Endothelial cell of umbilical vein (primary cell): Measurements from ENCODE around the gene PCDHGA5. TPM values are rescaled to one million over a fixed set of nuclear protein-coding genes. Genes with fewer than 3 reads are reported as not detected.

Source experiments
- BruUV-seq: library from RNA; stranded (reverse); fragments of 400-500 nt; replicated peaks from 2 replicates; lab custom pipeline; 2021; lab: Mats Ljungman, UMichigan
- CTCF ChIA-PET: fragments of 300-600, 350-600 bp; sonication (Branson Sonifier 250); formaldehyde crosslinking; loops from one replicate; lab custom pipeline; 2021; ENCODE audit warnings: antibody characterized with exemption, inconsistent platforms; lab: Charles Lee
- POLR2A ChIA-PET: fragments of 300-600, 350-600 bp; sonication (Branson Sonifier 250); formaldehyde crosslinking; loops from one replicate; lab custom pipeline; 2021; ENCODE audit warnings: antibody characterized with exemption, inconsistent platforms; lab: Charles Lee
- DNase-seq: peaks from one replicate; pipeline ENCODE4 v3.0.0-alpha.2; 2011; ENCODE audit warnings: low read depth, low spot score
- FAIRE-seq: peaks from 2 replicates; lab custom pipeline; 2011; peaks lifted over from hg19 to GRCh38; lab: Jason Lieb, UNC
- H2AFZ ChIP-seq: 2 replicates; pipeline ENCODE4 v1.6.0; 2012; ENCODE audit warnings: low read depth, low read length, control low read depth, inconsistent platforms
- H3K27ac ChIP-seq: 2 replicates; pipeline ENCODE4 v1.5.1; 2011; ENCODE audit warnings: low read depth, mild to moderate bottlenecking, control low read depth, low read length, moderate library complexity; ENCODE audit not compliant: insufficient read depth
- H3K27me3 ChIP-seq, 2 experiments: 2 replicates each; pipeline versions ENCODE4 v1.6.0 to v1.6.1; 2011; ENCODE audit warnings: low read length in 2 of 2, mixed read lengths in 1 of 2; ENCODE audit not compliant: control insufficient read depth in 2 of 2, insufficient read depth in 2 of 2
- H3K36me3 ChIP-seq, 2 experiments: 2 replicates in 1 of 2; 3 replicates in 1 of 2; pipeline ENCODE4 v1.5.1; 2011; ENCODE audit warnings: low read length in 2 of 2, mild to moderate bottlenecking in 1 of 2, moderate library complexity in 1 of 2; ENCODE audit not compliant: control insufficient read depth in 2 of 2, insufficient read depth in 2 of 2; ENCODE audit errors: extremely low read depth in 1 of 2
- H3K4me1 ChIP-seq: 3 replicates; pipeline ENCODE4 v1.5.1; 2011; ENCODE audit warnings: mild to moderate bottlenecking, low read length; ENCODE audit not compliant: control insufficient read depth, insufficient read depth; ENCODE audit errors: extremely low read depth
- H3K4me2 ChIP-seq: 2 replicates; pipeline ENCODE4 v1.6.1; 2011; ENCODE audit warnings: low read length, control low read depth, mixed read lengths; ENCODE audit not compliant: insufficient read depth
- H3K4me3 ChIP-seq, 3 experiments: fragments of 200-600 bp in 1 of 3; sonication (generic), shearing (Covaris generic) in 1 of 3; replicated peaks in 1 of 3; 2 replicates each; pipeline ENCODE4 v1.5.1; 2011 to 2016; ENCODE audit warnings: control low read depth in 3 of 3, low read length in 3 of 3, mild to moderate bottlenecking in 2 of 3, inconsistent platforms in 1 of 3, low read depth in 1 of 3, moderate library complexity in 1 of 3; ENCODE audit not compliant: insufficient read depth in 1 of 3
- H3K79me2 ChIP-seq: 2 replicates; pipeline ENCODE4 v1.6.0; 2012; ENCODE audit warnings: low read length, inconsistent platforms; ENCODE audit not compliant: control insufficient read depth, insufficient read depth
- H3K9ac ChIP-seq: replicated peaks from 2 replicates; pipeline ENCODE3; 2011; ENCODE audit warnings: low read length, control low read depth; ENCODE audit not compliant: insufficient read depth; ENCODE audit errors: extremely low read depth
- H3K9me1 ChIP-seq: replicated peaks from 3 replicates; pipeline ENCODE4 v1.6.0; 2011; ENCODE audit warnings: mild to moderate bottlenecking, low read length; ENCODE audit not compliant: control insufficient read depth, insufficient read depth; ENCODE audit errors: extremely low read depth
- H3K9me3 ChIP-seq: replicated peaks from 2 replicates; pipeline ENCODE4 v1.5.1; 2012; ENCODE audit warnings: low read length, inconsistent platforms; ENCODE audit not compliant: control insufficient read depth, insufficient read depth
- H4K20me1 ChIP-seq: replicated peaks from 2 replicates; pipeline ENCODE3; 2011; ENCODE audit warnings: mild to moderate bottlenecking, low read length; ENCODE audit not compliant: control insufficient read depth, insufficient read depth; ENCODE audit errors: extremely low read depth
- EZH2 ChIP-seq: IDR thresholded peaks from 2 replicates; pipeline ENCODE4 v1.6.1; 2012; ENCODE audit warnings: borderline replicate concordance, low read depth, mild to moderate bottlenecking, moderate library complexity, low read length, inconsistent platforms; ENCODE audit not compliant: severe bottlenecking
- FOS ChIP-seq: IDR thresholded peaks from 2 replicates; pipeline ENCODE4 v1.6.1; 2011; ENCODE audit warnings: mild to moderate bottlenecking, low read length, moderate library complexity, borderline replicate concordance; ENCODE audit not compliant: insufficient read depth
- GATA2 ChIP-seq: IDR thresholded peaks from 2 replicates; pipeline ENCODE4 v1.7.0; 2011; ENCODE audit warnings: low read depth, mild to moderate bottlenecking, moderate library complexity, mixed read lengths, low read length; ENCODE audit not compliant: insufficient read length, insufficient read depth
- JUN ChIP-seq: IDR thresholded peaks from 2 replicates; pipeline ENCODE4 v1.6.1; 2011; ENCODE audit warnings: borderline replicate concordance, low read depth; ENCODE audit not compliant: insufficient read length, insufficient read depth
- MYC ChIP-seq: IDR thresholded peaks from one replicate; pipeline ENCODE4 v1.6.1; 2011; ENCODE audit warnings: mild to moderate bottlenecking, low read depth, low read length
- POLR2A ChIP-seq: IDR thresholded peaks from 2 replicates; pipeline ENCODE4 v1.6.1; 2012; ENCODE audit warnings: low read depth, mild to moderate bottlenecking, control low read depth, low read length
- dilution Hi-C: fragments of 300-500 bp; cut with MboI; formaldehyde crosslinking; loops from one replicate; pipeline ENCODE4 v1.15.0; 2019; ENCODE audit warnings: low sequenced_read_pairs; ENCODE audit not compliant: extremely low pct_ligation_motif_present
- intact Hi-C: fragments of 100-400 bp; cut with micrococcal nuclease; formaldehyde crosslinking; loops from one replicate; pipeline ENCODE4 v1.10.0; 2022
- polyA plus RNA-seq, 4 experiments: library from polyadenylated mRNA; depleted of rRNA in 3 of 4; stranded (reverse) in 3 of 4; unstranded in 1 of 4; fragments of >200 nt; gene quantifications; 2 replicates each; pipeline versions ENCODE4 v1.2.1 to v1.2.3, GENCODE V29; 2011 to 2012; ENCODE audit warnings: missing spikeins in 1 of 4
- total RNA-seq: library from RNA; stranded (reverse); gene quantifications from 2 replicates; pipeline ENCODE4 v1.2.3, GENCODE V29; 2021
- TF ChIP-seq, protein P1 (sequence below), 2 donors: IDR thresholded peaks; 1 replicate in 1 of 2; 2 replicates in 1 of 2; pipeline ENCODE4 v1.5.1; 2011; ENCODE audit warnings: low read length in 2 of 2, mild to moderate bottlenecking in 2 of 2, moderate library complexity in 2 of 2, control low read depth in 1 of 2, inconsistent platforms in 1 of 2, low read depth in 1 of 2; ENCODE audit not compliant: insufficient read depth in 1 of 2; ENCODE audit errors: extremely low read depth in 1 of 2
- TF ChIP-seq, protein P2 (sequence below): IDR thresholded peaks from 2 replicates; pipeline ENCODE4 v1.6.1; 2011; ENCODE audit not compliant: insufficient read depth, insufficient read length

Gene PCDHGA5
- total and polyA plus RNA-seq, 2 donors (not counting 3 experiments of a cell fraction or from before 2014, with no cell fraction given) = 0.36 to 0.93 TPM

DNA sequence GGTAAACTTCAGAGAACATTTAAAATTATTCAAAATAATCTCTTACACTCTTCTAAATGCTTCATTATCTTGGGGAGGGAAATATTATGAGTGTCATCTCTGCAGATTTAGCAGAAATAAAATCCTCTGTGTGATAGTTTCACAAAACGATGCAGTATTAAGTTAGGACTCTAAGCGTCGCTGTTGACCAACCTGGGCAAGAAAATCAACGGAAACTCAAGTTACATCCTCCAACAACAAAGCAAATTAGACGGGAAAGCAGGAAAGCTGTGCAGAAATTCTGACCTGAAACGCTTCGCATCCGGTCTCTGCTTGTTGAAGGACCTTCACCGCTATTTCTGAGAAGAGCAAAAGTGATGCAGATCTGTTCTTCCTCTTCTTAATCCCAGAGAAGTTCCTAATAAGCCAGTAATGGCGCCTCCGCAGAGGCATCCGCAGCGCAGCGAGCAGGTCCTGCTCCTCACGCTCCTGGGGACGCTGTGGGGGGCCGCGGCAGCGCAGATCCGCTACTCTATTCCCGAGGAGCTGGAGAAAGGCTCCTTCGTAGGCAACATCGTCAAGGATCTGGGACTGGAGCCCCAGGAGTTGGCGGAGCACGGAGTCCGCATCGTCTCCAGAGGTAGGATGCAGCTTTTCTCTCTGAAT is 9.8 kb downstream of the PCDHGA5 start, which contains the start of gene PCDHGA6:
Gene PCDHGA6, plus strand, starts transcription at position 219 of the 645 bp plus-strand sequence. Its CDS starts 193 bp downstream, at position 412.
- Histone ChIP-seq H3K9me1 (no peaks in the 10 kb centered on the region), H3K27ac (no peak within 1 kb of the TSS), H3K9me3 (no peaks in the 10 kb centered on the region), H3K36me3 (no peaks in the 10 kb centered on the region), H2AFZ (peak within 1 kb of the TSS; percentile 62), H3K4me2 (peak within 1 kb of the TSS; percentile 52), H3K27me3 (peaks cover 30 to 77% of the 10 kb centered on the region in 2 experiments), H3K4me1 (no peaks in the 10 kb centered on the region), H3K79me2 (no peaks in the 10 kb centered on the region), H3K4me3 (peak within 1 kb of the TSS in 2 of 3 experiments; percentile 31 to 41), H4K20me1 (no peaks in the 10 kb centered on the region), H3K9ac (no peak within 1 kb of the TSS)
- dilution Hi-C loops = no loop called here
- intact Hi-C loops = loop anchor here (1.0 to 5.0 kb wide), 2 partner anchors 49 to 187 kb away; partner anchors contain the start of gene PCDHGA11
- FAIRE-seq (peak; percentile 74), DNase-seq (peak; percentile 49)
- TF ChIP-seq, protein P1, sequence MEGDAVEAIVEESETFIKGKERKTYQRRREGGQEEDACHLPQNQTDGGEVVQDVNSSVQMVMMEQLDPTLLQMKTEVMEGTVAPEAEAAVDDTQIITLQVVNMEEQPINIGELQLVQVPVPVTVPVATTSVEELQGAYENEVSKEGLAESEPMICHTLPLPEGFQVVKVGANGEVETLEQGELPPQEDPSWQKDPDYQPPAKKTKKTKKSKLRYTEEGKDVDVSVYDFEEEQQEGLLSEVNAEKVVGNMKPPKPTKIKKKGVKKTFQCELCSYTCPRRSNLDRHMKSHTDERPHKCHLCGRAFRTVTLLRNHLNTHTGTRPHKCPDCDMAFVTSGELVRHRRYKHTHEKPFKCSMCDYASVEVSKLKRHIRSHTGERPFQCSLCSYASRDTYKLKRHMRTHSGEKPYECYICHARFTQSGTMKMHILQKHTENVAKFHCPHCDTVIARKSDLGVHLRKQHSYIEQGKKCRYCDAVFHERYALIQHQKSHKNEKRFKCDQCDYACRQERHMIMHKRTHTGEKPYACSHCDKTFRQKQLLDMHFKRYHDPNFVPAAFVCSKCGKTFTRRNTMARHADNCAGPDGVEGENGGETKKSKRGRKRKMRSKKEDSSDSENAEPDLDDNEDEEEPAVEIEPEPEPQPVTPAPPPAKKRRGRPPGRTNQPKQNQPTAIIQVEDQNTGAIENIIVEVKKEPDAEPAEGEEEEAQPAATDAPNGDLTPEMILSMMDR (IDR thresholded peaks at IDR 0.05; ENCODE audit: extremely low read depth in 1 of 2, insufficient read depth in 1 of 2, low read depth in 1 of 2, low read length in 2 of 2) = peak; percentile 40 to 48
- no peak for TF ChIP-seq EZH2
- TSS peak; percentile 20 for BruUV-seq
- CTCF ChIA-PET = interaction anchor here (0.6 to 3.2 kb wide), 21 partner anchors 9 to 194 kb away, joined by 3 to 41 read pairs (median 4); partner anchors contain the start of genes PCDHB14, PCDHGA10, PCDHGA11 and PCDHGA12
- POLR2A ChIA-PET = no interaction called here

DNA sequence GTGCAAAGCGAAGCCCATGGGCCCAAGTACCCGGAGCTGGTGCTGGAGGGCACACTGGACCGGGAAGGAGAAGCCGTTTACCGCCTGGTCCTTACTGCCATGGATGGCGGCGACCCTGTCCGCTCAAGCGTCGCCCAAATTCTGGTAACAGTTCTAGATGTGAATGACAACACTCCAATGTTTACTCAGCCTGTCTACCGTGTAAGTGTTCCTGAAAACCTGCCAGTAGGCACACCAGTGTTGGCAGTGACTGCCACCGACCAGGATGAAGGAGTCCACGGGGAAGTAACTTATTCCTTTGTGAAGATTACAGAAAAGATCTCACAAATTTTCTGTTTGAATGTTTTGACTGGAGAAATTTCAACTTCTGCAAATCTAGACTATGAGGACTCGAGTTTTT is 10.7 kb downstream of the PCDHGA5 start:
- H3K79me2 ChIP-seq = no peaks in the 10 kb centered on the region
- intact Hi-C loops (loop anchor here (5.0 kb wide), 1 partner anchor 48 kb away; the partner anchor contains the start of gene PCDHGA11), dilution Hi-C loops (no loop called here)
- no peaks in the 10 kb centered on the region for H3K9me3 ChIP-seq
- H3K27ac ChIP-seq = no peak overlapping the region
- no peaks in the 10 kb centered on the region for H3K4me1 ChIP-seq
- H3K9me1 ChIP-seq = no peaks in the 10 kb centered on the region
- no peaks in the 10 kb centered on the region for H3K36me3 ChIP-seq
- no TSS peak for BruUV-seq
- ChIA-PET POLR2A (no interaction called here), CTCF (interaction anchor here (0.9 to 3.2 kb wide), 17 partner anchors 8 to 193 kb away, joined by 3 to 41 read pairs (median 4); partner anchors contain the start of genes PCDHB14, PCDHGA10, PCDHGA12 and PCDHGA3)
- no peaks in the 10 kb centered on the region for H4K20me1 ChIP-seq
- H3K27me3 ChIP-seq = peaks cover 32 to 72% of the 10 kb centered on the region in 2 experiments
- H3K4me3 ChIP-seq = no peak overlapping the region
- H3K4me2 ChIP-seq = no peak overlapping the region
- TF ChIP-seq GATA2 = no peak
- TF ChIP-seq FOS = no peak
- TF ChIP-seq EZH2 = no peak
- TF ChIP-seq, protein P2, sequence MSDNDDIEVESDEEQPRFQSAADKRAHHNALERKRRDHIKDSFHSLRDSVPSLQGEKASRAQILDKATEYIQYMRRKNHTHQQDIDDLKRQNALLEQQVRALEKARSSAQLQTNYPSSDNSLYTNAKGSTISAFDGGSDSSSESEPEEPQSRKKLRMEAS = no peak
- TF ChIP-seq JUN = no peak
- TF ChIP-seq POLR2A = no peak
- no peak for TF ChIP-seq MYC
- H3K9ac ChIP-seq = no peak overlapping the region
- no peak for DNase-seq
- FAIRE-seq = no peak
- H2AFZ ChIP-seq = no peak overlapping the region
